NCI-H2107 treated with DMSO at 0.1 percent for 48 hours (cell line): ENCODE data around the gene FRY.
A peak's percentile ranks its signal among the peaks of the same experiment; 100 is the strongest.

Experiments used
- DNase-seq: peaks from one replicate; lab custom pipeline; 2025; ENCODE audit not compliant: unreplicated experiment; lab: John Stamatoyannopoulos, UW

Gene FRY

DNA sequence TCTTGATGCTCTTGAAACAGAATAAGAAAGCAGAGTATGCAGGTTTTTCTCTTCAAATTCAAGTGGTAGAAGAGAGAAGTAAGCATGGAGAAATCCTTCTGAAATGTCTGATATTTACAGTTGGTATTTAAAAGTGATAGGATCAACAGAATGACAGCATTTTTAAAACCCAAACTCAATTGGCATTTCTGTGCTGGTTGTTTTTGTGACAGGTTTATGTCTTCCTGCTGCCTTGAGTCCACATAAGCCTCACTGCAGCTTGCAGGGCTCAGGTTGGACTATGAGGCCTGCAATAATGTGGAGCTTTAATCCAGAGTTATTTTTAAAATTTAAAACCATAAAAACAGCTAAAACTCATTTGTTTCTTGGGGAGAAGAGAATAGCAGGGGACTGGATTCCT, 178.5 kb downstream of the FRY start:
- DNase-seq: no peak

DNA sequence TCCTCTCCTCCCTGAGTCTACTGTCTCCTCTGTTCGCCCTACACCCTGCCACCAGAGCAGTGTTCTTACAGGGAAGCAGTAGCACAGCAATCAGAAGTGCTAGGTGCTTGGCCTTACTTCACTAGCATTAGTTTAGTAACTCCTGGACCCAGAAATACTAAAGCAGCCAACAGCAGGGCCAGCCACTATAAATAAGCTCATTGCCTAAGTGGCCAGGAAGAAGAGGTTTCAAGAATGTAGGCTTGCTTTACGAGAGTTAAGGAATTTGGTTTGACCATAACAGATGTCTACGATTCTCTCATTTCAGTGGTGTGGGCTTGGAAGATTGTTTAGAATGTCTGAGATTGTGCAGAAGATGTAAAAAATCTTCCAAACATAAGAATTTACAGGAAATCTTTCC, 180.2 kb downstream of the FRY start:
- no peak for DNase-seq

DNA sequence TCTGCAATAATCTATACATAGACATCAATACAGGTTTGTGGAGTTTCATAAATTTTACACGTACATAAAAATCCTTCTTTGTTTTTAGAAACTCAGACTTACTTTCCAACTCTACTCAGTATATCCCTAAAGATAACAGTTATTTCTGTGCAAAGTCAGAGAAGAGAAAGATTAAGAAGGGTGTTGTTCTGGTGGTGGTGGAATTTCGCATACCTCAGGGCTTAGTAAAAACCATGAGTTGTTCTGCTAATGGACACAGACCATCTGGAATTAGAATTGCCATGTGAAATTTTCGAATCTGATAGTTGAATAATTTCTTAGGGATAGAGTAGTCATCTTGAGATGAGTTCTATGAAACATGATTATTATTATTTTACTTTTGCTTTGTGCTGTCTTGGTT, 180.8 kb downstream of the FRY start:
- DNase-seq: no peak

DNA sequence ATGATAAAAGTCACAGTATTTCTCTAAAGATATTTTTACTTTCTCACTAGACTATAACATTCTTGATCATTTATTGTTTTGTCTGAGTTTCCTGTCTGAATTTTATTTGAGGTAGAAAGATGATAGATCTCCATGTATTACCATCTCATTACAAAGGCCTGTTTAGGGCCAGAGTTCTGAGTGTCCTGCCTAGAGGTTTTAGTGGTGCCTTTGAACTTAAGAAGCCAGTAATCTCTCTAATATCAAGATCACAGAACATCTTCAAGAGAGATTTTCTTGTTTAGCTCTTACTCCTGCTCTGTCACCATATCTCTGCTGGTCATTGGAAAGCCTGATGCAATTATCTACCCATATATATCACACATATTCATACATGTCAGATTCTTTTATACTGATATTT, 182.1 kb downstream of the FRY start:
- DNase-seq: no peak

DNA sequence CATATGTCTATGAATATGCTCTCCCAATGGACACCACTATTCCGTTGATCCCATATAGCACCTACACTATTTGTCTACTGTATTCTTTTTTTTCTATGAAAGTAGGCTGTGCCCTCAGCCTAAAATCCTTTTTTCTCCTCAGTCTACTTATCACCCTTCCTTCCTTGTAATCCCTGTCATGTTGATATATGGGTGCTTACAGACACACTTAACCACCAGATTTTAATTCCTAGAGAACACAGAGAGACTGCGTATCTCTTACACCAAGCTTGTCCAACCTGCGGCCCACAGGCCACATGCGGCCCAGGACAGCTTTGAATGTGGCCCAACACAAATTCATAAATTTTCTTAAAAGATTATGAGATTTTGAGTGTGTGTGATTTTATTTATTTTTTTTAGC, 182.5 kb downstream of the FRY start:
- DNase-seq: no peak

DNA sequence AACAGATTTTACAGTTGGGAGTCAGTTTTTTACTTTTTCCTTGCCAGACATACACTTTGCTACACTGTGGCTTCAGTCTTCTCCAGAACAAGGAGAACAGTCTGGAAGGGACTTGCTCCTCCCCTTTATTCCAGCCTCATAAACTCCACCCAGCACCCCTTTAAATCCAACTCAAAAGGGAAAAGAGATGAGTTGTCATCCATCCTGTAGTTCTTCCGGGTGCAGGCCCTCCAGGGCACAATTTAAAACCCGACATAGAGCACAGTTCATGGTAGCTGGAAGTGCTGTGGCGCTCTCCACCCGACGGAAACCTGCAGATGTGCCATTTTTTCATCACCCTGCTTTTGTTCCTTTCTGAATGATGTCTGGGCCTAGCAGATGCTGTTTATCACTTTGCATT, 184.7 kb downstream of the FRY start:
- no peak for DNase-seq

DNA sequence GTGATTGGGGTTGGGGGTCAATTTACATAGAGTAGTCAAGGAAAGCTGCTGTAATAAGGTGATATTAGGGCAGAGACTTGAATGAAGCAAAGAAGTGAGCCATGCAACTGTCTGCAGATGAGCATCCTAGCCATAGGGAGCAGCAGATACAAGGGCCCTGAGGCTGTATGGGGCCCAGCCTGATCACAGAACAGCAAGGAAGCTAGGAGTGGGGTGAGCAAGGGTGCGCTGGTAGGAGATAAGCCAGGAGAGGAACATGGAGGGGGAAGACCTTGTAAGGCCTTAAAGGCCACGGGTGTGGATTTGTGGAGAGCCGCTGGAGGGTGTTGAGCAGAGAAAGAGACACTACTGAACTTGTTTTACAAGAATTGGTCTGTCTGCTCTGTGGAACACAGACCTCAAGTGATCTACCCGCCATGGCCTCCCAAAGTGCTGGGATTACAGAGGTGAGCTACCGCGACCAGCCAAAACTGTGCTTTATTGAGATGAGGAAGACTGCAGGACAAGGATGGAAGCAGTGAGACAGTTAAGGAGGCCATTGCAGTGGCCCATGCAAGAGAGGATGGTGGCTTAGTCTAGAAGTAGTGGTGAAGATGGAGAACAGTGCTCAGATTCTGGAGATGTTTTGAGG, 190.6 kb downstream of the FRY start:
- no peak for DNase-seq

DNA sequence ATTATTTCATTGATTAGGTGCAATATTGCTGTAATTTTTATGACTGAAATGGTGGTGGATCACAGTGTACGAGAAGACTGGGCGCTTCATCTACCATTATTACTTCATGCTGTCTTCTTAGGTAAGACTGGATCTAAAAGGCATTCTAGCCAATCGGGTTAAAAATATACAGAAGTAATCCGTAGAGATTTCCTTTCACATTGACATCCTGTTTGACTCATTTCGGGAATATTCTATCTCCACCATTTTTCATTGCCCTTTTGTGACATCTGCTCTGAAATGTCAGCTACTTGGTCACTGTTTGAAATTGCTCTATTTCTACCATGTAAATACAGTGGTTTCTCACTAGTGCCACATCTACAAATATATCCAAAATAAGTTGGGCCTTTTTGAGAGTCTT, 193.3 kb downstream of the FRY start:
- no peak for DNase-seq

DNA sequence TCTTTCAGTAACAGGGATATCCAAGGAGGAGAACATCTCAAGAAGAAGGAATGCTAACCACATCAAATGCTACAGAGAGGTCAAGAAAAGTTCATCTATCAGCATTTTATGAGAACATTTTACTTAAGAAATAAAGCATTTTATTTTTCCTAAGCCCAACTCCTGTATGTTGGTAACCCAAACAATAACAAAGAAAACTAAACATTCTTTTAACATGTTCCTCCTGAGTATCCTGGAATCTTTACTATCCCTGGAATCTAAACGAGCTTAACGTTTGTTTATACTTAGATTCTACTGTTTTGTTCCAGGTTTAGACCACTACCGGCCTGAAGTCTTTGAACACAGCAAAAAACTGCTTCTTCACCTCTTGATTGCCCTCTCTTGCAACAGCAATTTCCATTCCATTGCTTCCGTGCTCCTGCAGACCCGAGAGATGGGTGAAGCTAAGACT, 193.9 kb downstream of the FRY start:
- DNase-seq: no peak

DNA sequence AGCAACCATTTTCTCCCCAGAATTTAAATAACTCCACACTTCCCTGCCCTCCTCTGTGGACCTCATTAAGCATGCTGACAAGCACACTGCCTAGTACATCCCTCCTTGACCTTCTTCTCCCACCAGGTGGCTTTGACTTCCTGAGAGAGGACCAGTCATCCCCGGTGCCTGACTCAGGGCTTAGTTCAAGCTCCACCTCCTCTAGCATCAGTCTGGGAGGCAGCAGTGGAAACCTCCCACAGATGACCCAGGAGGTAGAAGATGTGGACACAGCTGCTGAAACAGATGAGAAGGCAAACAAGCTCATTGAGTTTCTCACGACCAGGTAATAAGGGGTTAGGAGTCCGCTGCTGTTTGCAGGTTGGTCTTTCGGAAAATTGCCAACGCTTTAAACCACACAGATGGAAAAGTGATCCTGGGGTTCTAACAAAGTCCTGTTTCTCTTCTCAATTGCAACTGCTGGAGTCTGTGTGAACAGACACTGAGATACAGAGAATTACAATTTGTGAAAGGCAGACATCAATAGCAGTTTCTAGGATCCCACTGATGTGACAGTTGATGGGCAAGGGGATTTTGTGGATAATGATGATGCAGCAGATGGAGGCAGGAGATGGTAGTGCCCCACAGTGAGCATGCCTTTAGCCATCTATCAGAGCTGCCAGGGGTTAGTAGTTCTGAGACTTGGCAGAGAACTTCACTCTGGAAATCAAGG, 196.9 kb downstream of the FRY start:
- no peak for DNase-seq

DNA sequence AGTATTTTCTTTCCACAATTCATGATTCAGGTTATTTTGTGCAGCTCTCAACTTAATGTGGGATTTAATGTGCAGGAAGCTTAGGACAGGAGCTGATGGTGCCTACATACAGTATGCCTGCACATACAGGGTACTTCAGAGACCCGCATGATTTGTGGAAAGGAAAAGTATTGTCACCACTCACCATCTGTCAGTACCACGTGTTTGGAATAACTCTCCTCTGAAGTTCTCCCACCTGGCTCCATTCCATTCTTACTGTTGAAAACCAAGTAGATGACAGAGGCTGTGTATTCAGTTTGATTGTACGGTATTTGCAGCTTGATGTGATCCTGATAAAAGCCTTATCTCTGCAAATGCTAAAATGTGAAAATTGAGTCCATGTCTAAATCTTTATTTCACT, 197.9 kb downstream of the FRY start:
- DNase-seq: peak; percentile 56

DNA sequence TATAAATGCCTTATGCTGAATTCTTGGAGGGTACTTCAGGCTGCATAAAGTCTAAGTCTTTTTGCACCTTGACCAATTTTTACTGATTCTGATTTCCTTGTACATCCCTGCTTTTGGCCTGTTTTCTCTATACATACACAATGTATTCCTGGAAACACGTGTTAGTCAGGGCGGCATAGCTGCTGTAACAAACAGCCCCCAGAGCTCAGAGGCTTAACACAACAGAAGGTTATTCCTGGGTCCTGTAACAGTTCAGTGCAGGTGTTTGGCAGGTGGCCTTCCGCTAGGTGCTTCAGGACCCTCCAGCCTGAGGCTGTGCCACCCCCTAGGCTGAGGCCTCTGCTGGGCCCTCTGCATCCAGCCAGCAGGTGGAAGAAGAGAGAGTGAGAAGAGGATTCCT, 200.7 kb downstream of the FRY start:
- no peak for DNase-seq

DNA sequence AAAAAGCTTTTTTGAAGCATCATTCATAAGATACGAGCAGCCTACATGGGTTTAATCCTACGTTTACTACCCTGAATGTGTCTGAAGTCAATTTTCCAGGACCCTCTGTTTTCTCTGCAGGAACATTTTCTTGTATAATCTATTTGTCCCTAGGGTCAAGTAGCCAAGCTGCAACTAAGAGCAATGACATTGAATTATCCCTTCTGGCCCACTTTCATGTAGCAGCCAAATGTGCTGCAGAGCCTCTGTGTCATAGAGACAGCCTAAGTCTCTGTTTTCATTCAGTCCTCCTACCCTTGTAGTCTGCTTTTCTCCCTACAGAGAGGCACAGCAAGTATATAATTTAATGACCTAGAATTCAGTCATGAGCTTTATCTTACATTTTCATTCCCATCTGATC, 201.5 kb downstream of the FRY start:
- DNase-seq: no peak

DNA sequence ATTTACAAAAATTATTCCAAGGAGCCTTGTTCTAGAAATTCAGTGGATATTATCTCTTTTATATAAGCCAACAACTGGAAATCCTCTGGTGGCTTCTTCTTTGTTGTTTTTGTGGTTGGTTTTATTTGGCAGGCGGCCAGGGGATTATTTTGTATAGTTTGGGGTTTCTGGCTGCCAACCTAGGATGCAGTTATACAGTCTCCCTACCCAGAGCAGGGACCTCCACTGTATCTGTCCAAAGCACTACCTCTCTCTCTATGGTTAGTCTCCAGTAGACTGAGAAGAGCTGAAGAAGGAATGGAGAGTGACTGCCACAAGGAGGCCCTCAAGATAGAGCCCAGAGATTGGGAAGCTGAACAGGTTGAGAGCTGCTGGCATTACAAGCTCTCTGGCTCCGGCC, 203.3 kb downstream of the FRY start:
- no peak for DNase-seq

DNA sequence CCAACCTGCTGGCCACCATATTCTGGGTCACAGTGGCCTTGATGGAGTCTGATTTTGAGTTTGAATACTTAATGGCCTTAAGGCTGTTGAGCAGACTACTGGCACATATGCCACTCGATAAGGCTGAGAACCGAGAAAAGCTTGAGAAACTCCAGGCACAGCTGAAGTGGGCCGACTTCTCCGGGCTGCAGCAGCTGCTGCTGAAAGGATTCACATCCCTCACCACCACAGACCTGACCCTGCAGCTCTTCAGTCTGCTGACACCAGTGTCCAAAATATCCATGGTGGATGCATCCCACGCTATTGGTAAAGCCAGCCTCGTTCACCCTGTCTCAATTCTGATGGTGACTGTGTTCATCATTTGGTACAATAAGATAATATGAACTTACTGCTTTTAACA, 206.1 kb downstream of the FRY start:
- DNase-seq: no peak

DNA sequence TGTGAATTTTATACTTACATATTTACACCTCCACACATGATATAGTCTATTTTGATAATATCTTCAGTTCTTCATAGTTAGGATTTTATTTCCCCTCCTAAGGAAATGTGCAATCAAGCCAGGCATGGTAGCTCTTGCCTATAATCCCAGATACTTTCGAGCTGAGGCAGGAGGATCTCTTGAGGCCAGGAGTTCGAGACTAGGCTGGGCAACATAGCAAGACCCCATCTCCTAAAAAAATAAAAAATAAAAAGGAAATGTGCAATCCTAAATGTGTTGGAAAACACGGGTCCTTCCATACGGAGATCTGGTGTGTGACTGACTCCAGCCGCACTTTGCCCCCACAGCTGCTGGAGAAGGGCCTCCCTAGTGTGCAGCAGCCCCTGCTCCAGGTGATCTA, 212.1 kb downstream of the FRY start:
- DNase-seq: no peak

DNA sequence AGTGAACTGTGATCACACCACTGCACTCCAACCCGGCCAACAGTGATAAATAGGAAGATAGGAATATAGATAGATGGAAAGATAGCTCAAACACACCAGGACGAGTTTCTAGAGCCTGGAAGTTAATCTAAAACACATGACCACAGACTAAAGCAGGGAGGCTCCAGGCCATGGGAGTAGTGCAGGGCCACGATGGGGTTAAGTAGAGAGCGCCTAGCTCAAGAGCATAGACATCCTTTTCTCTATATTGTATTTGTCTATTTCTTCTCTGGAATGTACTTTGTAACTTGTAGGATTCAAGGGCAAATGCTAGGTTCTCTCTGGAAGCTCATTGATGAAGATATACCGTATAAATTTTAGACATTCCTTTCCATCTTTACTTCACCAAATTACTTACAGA, 214.0 kb downstream of the FRY start:
- no peak for DNase-seq

DNA sequence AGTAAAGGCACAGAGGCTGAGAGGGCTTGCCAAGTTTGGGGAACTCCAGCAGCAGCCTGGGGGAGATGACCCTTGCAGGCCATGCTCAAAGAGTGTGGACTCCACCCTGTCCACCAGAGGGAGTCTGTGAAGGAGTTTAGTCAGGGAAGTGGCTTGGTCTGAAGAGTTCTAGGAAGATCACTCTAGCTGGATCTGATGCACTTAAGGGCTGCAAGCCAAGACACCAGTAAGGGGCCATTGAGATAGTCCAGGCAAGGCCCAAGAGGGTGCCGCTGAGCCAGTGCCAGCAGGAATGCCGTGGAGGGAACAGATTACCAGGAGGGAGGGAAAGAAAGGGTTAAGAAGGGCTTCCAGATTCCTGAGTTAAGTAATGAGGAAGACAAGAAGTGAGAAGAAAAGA, 214.9 kb downstream of the FRY start:
- DNase-seq: peak; percentile 33

DNA sequence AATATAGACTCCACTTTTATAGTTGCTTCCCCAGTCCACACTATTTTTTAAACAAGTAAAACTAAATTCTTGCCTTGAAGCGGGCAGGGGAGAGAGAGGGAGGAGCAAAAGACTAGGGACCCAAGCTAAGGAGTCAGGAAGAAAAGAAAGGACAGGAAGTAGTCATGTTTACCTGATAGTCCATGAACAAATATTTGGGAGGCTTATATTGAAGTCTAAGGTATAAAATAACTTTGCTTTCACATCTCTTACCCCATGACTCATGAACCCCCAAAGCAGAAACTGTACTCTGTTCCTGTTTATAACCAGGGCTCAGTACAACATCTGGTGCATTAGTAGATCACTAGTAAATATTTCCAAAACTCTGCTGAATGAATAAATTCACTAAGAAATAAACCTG, 216.3 kb downstream of the FRY start:
- no peak for DNase-seq

DNA sequence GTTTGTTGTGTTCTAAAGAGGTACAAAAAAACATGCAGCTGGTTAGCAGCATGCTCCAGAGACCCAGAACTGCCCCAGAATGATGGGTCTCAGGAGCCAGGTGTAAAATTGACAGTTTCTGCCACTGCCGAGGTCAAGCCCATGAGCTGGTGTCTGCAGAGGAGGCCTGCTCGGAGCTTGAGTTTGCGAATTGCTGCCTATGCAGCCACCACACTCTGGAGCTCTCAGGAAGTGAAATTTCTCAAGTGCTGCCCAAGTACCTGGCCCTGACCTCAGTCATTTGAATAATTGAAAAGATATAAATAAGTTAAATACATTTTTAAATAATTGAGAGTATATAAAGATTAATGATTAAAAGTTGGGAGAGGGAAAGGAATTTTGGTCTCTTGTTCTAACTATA, 217.2 kb downstream of the FRY start:
- no peak for DNase-seq

DNA sequence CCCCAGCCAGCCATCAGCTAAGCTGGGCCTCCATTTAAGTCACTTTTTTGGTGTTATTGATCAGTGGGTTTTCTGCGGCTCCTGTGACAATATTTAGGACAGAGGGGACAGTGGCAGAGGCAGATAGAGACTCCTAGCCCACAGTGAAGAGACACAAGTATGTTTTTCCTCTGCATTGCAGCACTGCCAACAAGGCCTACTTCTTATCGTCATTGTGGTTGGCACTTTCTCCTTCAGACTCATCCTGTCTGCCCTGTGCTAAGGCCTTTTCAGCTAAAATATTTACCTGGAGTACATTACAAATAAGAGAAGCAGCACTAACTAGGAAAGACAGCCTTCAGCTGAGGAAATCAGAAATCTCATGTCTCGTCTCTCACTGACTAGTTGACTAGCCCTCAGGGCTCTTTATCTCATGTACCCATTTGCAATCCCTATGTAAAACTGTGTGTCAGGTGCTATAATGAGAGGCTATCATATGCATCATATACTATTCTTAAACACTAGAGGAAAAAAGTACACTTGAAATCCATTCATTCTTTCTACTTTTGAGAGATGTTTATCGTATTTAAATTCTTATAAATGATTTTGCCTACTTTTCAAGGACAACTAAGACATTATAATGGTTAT, 221.4 kb downstream of the FRY start:
- DNase-seq: no peak

DNA sequence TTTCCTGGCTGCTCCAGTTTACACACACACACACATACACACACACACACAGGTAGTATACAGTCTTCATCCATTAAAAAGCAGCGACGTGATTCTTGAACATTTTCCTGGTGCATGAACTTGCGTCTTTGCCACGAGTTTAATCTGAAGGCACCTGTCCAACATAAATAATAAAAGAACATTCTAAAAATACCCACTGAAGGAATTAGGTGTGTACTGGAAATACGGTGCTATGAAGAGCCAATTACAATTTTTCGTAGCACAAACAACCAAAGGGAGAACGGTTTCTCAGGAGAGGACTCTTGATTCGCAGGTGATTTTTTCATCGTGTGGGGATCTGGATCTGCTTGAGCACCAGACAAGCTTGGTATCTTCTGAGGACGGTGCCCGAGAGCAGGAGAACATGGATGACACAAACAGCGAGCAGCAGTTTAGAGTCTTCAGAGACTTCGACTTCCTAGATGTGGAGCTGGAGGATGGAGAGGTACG, 222.4 kb downstream of the FRY start:
- no peak for DNase-seq
